ENCODE results near the gene TEX13D. TPM values are rescaled to one million over a fixed set of nuclear protein-coding genes. Genes with fewer than 3 reads are reported as not detected.
"Not testable (repeated sequence)": the region's sequence is repeated elsewhere in the genome, so short reads cannot be mapped to it uniquely, and the experiment has no call there.

The TEX13D gene
- not detected in 2 replicates for total RNA-seq (2014; rRNA removed; shearing (Covaris generic))

DNA sequence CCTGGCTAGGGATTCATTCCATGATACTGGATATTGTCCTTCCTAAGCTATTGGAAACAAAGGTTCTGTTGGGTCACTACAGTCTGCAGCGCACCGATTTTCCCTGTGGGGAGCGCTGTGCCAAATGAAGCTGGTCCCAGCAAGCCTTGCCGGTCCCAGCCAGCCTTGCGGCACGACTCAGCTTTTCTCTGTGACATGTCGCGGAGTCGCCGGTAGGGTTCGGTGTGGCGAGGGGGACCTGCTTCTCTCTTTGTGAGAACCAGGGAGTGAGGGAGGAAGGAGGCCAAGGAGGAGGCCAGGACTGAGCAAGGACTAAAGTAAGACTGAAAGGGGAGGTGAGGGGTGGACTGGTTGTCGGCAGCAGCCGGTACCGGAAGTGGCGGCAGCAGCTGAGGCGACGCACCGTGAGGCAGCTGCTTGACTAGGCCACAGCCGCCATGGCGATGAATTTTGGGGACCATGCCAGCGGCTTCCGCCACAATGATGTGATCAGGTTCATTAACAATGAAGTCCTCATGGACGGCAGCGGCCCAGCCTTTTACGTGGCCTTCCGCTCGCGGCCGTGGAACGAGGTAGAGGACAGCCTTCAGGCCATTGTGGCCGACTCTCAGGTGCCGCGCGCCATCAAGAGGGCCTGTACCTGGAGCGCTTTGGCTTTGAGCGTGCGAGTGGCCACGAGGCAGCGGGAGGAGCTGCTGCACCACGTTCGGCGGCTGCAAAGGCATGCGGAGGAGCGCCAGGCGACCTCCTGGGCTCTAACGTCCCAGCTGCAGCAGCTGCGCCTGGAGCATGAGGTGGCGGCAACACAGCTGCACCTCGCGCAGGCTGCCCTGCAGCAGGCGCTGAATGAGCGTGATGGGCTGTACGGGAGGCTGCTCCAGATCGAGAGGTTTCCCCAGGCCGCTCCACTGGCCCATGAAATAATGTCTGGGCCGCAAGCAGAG lies at the start of gene TEX13D:
TEX13D (plus strand) TSS at position 180 of the 944 bp plus-strand sequence; CDS start at position 438, 258 bp downstream.
- DNase-seq (ENCODE audit: low spot score): no peak

DNA sequence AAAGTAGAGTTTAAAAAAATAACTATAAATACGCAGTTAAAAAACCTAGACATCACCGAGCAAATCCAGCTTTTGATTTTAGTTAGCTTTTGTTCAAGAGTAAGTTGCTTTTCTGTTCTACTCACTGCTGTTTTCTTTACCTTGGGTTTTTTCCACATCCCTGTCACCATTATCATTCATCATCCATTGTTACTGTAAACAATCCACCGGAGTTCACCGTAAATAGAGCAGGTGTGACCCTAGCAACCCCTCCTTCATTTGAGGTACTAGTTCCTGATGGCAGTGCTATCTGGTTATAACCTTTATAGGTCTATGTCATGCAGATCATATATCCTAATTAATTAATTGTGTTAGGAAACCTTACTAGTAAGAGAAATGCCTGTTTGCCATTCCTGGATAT lies 43.0 kb upstream of the TEX13D start:
- no peak for DNase-seq (ENCODE audit: low spot score)

DNA sequence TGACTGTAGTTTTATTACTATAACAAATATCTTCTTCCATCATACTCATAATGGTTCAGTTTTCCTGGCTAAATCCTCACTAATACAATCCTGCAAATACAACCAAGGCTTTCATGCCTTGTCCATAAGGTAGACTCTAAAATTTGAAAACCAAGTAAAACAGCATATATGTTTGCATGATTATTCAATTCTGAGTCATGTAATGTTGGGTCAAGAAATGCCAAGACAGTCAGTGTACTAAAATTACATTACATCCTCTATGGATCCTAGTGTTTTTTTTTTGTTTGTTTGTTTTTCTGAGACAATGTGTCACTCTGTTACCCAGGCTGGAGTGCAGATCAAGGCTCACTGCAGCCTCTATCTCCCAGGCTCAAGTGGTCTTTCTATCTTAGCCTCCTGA lies 38.6 kb upstream of the TEX13D start:
- DNase-seq (ENCODE audit: low spot score): no peak

DNA sequence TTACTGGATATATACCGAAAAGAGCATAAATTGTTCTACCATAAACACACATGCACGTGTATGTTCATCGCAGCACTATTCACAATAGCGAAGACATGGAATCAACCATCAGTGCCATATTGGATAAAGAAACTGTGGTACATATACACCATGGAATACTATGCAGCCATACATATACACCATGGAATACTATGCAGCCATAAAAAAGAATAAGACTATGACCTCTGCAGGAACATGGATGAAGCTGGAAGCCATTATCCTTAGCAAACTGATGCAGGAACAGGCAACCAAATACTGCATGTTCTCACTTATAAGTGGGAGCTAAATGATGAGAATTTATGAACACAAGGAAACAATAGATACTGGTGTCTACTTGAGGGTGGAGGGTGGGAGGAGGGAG lies 33.1 kb upstream of the TEX13D start:
- not testable (repeated sequence) for DNase-seq (ENCODE audit: low spot score)

DNA sequence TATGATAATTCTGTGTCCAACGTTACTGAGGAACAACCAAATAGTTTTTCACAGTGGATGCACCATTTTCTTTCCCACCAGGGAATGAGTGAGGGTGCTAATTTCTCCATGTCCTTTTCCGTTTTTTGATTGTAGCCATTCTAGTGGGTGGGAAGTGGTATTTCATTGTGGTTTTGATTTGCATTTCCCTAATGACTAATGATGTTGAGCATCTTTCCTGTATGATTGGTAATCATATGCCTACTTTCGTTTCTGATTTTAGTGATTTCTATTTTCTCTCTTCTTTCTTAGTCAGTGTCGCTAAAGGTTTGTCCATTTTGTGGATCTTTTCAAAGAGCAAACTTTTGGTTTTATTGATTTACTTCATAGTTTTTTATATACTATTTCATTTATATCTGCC lies 32.1 kb upstream of the TEX13D start:
- DNase-seq (ENCODE audit: low spot score): no peak

DNA sequence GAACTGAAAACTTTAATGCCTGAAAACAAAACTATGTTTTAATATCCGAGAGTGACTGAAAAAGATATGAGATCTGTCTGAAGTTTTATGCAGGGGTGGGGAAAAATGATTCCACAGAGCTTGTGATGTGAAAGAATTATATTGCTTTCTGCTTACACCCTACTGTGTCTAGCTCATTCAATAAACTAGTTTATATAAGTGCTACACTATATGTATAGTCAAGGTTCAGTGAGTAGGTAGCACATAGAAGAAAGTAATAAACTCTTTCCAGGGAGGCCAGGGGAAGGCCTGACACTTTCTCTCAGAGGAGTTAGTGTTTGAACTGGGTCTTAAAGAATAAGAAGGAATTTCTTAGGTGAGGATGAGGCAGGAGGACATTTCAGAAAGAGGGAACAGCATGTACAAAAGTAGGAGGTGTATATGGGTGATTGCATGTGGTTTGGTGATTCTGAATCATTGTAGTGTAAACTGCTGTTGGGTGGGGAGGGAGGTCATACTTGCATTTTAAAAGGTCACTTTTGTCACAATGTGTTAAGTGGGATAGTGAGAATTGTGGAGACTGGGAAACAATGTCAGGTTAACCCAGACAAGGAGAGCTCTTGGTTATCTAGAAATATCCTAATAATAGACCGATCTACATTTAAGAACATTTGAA lies 25.1 kb upstream of the TEX13D start:
- DNase-seq (ENCODE audit: low spot score): no peak

- DNase-seq (ENCODE audit: low spot score): no peak
Measured at GRCh38 chrX:124325732-124326131, 6.7 kb upstream of the TEX13D start.

- DNase-seq (ENCODE audit: low spot score): no peak
Measured at GRCh38 chrX:124328765-124329164, 3.7 kb upstream of the TEX13D start.

DNA sequence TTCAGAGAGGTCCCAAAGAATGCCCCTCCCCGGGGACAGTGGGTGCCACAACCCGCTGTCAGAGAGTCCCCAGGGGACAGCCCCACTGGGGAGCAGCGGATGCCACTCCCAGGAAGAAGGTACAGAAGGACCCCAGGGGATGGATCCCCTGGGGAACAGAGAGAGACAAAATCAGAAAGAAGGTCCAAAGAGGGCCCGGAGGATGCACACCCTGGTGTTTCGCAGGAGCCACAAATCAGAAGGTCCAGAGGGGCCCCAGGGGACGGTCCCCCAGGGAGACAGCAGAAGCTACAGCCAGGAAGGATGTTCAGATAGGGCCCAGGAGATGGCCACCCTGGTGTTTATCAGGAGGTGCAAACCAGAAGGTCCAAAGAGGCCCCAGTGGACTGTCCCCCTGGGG lies 1.4 kb downstream of the TEX13D start:
- no peak for DNase-seq (ENCODE audit: low spot score)

- DNase-seq (ENCODE audit: low spot score): not testable (repeated sequence)
Measured at GRCh38 chrX:124334555-124334954, 2.1 kb downstream of the TEX13D start.

DNA sequence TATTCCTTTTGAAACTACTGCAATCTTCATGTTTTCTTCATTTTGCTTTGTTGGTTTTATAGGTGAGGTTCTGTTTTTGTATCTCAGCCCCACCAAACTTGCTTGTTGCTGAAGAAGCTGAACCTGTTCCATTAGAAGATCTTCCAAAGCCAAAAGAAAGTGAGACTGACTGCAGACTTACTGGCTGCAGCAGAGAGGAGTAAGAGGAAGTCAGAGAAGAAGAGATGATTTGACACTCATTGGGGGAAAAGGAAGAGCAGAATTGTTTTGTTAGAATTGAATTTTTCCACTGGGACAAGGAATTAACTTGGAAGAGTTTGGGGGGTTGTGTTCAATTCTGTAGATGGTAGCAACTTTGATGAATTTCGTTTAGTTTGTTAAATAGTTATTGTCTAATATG lies 3.1 kb downstream of the TEX13D start:
- no peak for DNase-seq (ENCODE audit: low spot score)

GRCh38 chrX:124337916-124338315 lies 5.5 kb downstream of the TEX13D start:
- DNase-seq (ENCODE audit: low spot score): no peak

GRCh38 chrX:124338733-124339514 lies 6.5 kb downstream of the TEX13D start:
- DNase-seq (ENCODE audit: low spot score): no peak

DNA sequence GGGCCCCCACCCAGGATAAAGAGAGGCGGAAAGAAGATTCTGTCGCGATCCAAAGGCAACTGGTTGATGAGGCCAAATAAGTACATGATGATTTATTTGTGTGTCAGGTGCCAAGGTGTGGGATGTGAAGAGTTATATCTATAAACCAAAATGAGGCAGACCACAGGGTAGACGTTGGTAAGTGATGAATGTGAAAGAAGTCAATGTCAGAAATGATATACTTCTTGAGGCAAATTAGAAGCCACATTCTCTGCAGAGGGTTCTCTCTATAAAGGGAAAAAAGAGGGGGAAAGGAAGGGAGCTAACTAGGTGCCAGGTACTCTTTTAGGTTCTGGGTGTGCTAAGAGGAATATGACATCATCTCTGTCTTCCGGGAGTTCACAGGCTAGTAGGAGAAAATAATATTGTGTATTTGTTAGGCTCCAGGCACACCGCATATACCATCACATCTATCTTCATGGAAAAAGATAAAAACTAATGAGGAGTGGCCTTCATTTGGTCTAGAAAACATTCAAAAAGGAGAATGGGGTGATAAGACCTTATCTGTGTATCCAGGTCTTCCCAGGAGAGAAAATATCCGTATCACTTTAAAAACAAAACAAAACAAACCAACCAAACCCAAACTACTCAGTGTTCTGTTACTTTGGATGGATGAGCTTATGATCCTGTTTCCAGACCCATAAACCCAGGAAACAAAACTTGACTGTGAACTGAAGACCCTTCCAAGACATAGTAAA lies 9.1 kb downstream of the TEX13D start:
- no peak for DNase-seq (ENCODE audit: low spot score)

GRCh38 chrX:124342174-124342867 lies 9.9 kb downstream of the TEX13D start:
- no peak for DNase-seq (ENCODE audit: low spot score)

- DNase-seq (ENCODE audit: low spot score): no peak
Measured at GRCh38 chrX:124343016-124343415, 10.6 kb downstream of the TEX13D start.

DNA sequence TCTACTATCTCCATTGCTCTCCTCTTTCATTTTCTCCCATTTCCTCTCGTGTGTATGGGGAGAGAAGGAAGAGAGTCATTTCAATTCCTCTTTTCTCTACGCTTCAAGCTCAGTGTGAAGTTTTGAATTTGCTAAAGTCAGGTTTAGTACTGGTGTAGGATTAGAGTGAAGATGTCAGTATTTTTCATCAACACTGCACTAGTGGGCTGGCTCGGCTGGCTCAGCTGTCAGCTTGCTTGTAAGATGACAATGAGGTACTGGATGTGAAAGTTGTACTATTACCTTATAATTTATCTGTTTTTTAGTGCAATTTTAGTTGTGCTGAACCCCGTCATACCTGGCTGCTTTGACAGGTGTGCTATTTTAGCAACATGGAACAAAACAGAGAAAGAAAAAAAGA lies 11.8 kb downstream of the TEX13D start:
- no peak for DNase-seq (ENCODE audit: low spot score)

DNA sequence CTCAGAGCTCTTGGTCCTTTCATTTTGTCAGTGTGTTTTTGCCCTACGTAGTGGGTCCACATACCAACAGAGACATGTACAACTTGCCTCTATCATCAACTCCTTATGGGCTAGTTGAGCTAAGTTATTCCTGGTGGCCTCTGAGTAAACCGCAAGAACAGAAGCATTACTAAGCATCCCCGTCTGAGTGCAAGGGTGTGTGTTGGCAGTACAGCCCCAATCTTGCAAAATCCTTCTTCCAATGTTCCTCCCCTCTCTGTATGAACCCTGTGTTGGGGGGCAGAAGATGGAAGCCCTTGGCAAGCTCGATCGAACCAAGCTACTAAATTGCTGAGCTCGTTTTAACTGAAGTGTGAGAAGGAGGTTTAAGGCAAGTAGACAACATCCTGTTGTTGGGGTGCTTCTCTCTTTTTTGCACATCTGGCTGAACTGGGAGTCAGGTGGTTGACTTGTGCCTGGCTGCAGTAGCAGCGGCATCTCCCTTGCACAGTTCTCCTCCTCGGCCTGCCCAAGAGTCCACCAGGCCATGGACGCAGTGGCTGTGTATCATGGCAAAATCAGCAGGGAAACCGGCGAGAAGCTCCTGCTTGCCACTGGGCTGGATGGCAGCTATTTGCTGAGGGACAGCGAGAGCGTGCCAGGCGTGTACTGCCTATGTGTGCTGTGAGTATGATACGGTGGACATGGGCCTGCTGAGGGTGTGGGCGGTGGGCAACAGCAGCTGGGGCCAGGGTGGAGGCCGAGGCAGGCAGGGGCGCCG lies 13.8 kb downstream of the TEX13D start, which contains the start of gene SH2D1A:
SH2D1A (plus strand) TSS at position 447 of the 760 bp plus-strand sequence; CDS start at position 527, 80 bp downstream.
- DNase-seq (ENCODE audit: low spot score): no peak

- no peak for DNase-seq (ENCODE audit: low spot score)
Measured at GRCh38 chrX:124346877-124347241, 14.4 kb downstream of the TEX13D start.

- DNase-seq (ENCODE audit: low spot score): no peak
Measured at GRCh38 chrX:124347242-124347641, 14.8 kb downstream of the TEX13D start.

Data from HT-29 (cell line).